Panc1 (cell line): Measurements from ENCODE around the gene ID1.

ENCODE experiments used
- CTCF ChIP-seq: fragments of 450-650 bp; IDR thresholded peaks from 2 replicates; pipeline ENCODE4 v1.5.1; 2017; ENCODE audit warnings: mild to moderate bottlenecking
- POLR2AphosphoS5 ChIP-seq: IDR thresholded peaks from 2 replicates; pipeline ENCODE4 v1.6.1; 2012; ENCODE audit warnings: mild to moderate bottlenecking, low read depth, low read length, moderate library complexity
- REST ChIP-seq, 2 experiments: IDR thresholded peaks; 2 replicates each; pipeline ENCODE4 v1.6.1; 2011 to 2012; ENCODE audit warnings: low read depth in 2 of 2, control low read depth in 1 of 2, low read length in 1 of 2, mild to moderate bottlenecking in 1 of 2, moderate library complexity in 1 of 2; ENCODE audit not compliant: insufficient read depth in 1 of 2

- TF ChIP-seq CTCF (no peak), POLR2AphosphoS5 (no peak), REST (IDR thresholded peaks at IDR 0.05; ENCODE audit: insufficient read depth in 1 of 2, low read depth in 2 of 2, low read length in 1 of 2) (no peak)
Observed at GRCh38 chr20:31607640-31608250, 2.7 kb downstream of the ID1 start.
